Left lung (tissue), 10 donors: ENCODE data around the gene SLC38A4. TPM values are rescaled to one million over a fixed set of nuclear protein-coding genes. Genes with fewer than 3 reads are reported as not detected.
"Not testable (repeated sequence)": the region's sequence is repeated elsewhere in the genome, so short reads cannot be mapped to it uniquely, and the experiment has no call there.

Experiments
- ATAC-seq: fragments of 200-7000 bp; cut with Tn5 transposase; one replicate; pipeline ENCODE4 v1.9.1; 2020; ENCODE audit warnings: moderate library complexity
- DNase-seq, 4 donors: peaks; one replicate each; pipeline ENCODE4 v3.0.0-alpha.2; 2013 to 2020
- H3K27ac ChIP-seq, 2 donors: fragments of 200-600 bp; sonication (generic) in 1 of 2; one replicate each; pipeline versions ENCODE4 v1.5.0 to v1.8.0; 2020 to 2021
- H3K27me3 ChIP-seq, 2 donors: fragments of 200-600 bp; sonication (generic) in 1 of 2; one replicate each; pipeline versions ENCODE4 v1.5.0 to v1.8.0; 2020 to 2021
- H3K36me3 ChIP-seq, 2 donors: fragments of 200-600 bp; sonication (generic) in 1 of 2; one replicate each; pipeline versions ENCODE4 v1.5.0 to v1.8.0; 2020 to 2021
- H3K4me1 ChIP-seq, 2 donors: fragments of 200-600 bp; one replicate each; pipeline ENCODE4 v1.8.0; 2021
- H3K4me3 ChIP-seq, 2 donors: fragments of 200-600 bp; sonication (generic) in 1 of 2; one replicate each; pipeline versions ENCODE4 v1.5.0 to v1.8.0; 2020 to 2021; ENCODE audit warnings: mild to moderate bottlenecking in 1 of 2
- H3K9me3 ChIP-seq, 2 donors: fragments of 200-600 bp; sonication (generic) in 1 of 2; one replicate each; pipeline versions ENCODE4 v1.5.0 to v1.8.0; 2020 to 2021
- CTCF ChIP-seq, 2 donors: fragments of 200-600 bp; sonication (generic) in 1 of 2; IDR thresholded peaks; one replicate each; pipeline versions ENCODE4 v1.5.0 to v1.8.0; 2021; ENCODE audit warnings: antibody characterized with exemption in 2 of 2
- intact Hi-C, 2 donors: fragments of 100-400 bp; cut with DNase I; formaldehyde crosslinking; loops; one replicate each; pipeline versions ENCODE4 v1.11.2 to v1.14.2; 2022
- polyA plus RNA-seq, 6 donors: library from polyadenylated mRNA; unstranded; fragments of 120-200 nt; gene quantifications; one replicate each; pipeline ENCODE4 v1.2.1, GENCODE V29; 2013; ENCODE audit not compliant: insufficient read length in 6 of 6
- total RNA-seq, 2 donors: library from RNA; stranded (reverse); fragmentation: NEBNext Ultra II Directional; extraction: Animal tissue kit (Norgen Biotek cat#: 25700); gene quantifications; one replicate each; pipeline ENCODE4 v1.2.1, GENCODE V29; 2021
- donor health status: DM: no; HTN: yes; CAD: no.
- donor health status: DM: no; HTN: no; CAD: no.

The SLC38A4 gene
- total and polyA plus RNA-seq, 8 donors: 0.85 to 7.1 (median 5.4) TPM

DNA sequence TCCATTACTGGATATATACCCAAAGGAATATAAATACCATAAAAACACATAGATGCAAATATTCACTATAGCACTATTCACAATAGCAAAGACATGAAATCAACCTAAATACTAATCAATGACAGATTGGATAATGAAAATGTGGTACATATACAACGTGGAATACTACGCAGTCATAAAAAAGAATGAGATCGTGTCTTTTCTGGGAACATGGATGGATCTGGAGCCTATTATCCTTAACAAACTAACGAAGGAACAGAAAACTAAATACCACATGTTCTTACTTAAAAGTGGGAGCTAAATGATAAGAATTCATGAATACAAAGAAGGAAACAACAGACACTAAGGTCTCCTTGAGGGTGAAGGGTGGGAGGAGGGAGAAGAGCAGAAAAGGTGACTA is 76.5 kb downstream of the SLC38A4 start:
- no peak overlapping the region for H3K27ac ChIP-seq
- no peaks in the 10 kb centered on the region for H3K27me3 ChIP-seq
- DNase-seq (no peak), ATAC-seq (no peak)
- no peaks in the 10 kb centered on the region for H3K36me3 ChIP-seq
- no peak for TF ChIP-seq CTCF (IDR thresholded peaks at IDR 0.05)
- H3K4me3 ChIP-seq: no peak overlapping the region
- H3K9me3 ChIP-seq: peaks cover 0 to 13% of the 10 kb centered on the region in 2 donors
- intact Hi-C loops: no loop called here
- H3K4me1 ChIP-seq: no peaks in the 10 kb centered on the region

GRCh38 chr12:46744283-46744682 is 81.5 kb downstream of the SLC38A4 start:
- no peak for TF ChIP-seq CTCF (IDR thresholded peaks at IDR 0.05)
- intact Hi-C loops: no loop called here
- H3K9me3 ChIP-seq: peaks cover 0 to 16% of the 10 kb centered on the region in 2 donors
- no peak overlapping the region for H3K27ac ChIP-seq
- H3K27me3 ChIP-seq: no peaks in the 10 kb centered on the region
- H3K36me3 ChIP-seq: no peaks in the 10 kb centered on the region
- no peaks in the 10 kb centered on the region for H3K4me1 ChIP-seq
- DNase-seq (no peak), ATAC-seq (no peak)
- no peak overlapping the region for H3K4me3 ChIP-seq

DNA sequence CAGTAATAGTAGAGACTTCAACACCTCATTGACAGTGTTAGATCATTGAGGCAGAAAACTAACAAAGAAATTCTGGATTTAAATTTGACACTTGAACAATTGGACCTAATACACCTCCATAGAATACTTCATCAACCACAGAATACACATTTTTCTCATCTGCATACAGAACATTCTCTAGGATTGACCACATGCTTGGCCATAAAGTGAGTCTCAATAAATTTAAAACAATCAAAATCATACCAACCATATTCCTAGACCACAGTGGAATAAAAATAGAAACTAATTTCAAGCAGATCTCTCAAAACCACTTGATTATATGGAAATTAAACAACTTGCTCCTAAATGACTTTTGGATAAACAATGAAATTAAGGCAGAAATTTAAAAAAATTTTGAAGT is 82.3 kb downstream of the SLC38A4 start:
- intact Hi-C loops: no loop called here
- H3K9me3 ChIP-seq: peaks cover 0 to 17% of the 10 kb centered on the region in 2 donors
- no peak for TF ChIP-seq CTCF (IDR thresholded peaks at IDR 0.05)
- no peaks in the 10 kb centered on the region for H3K36me3 ChIP-seq
- ATAC-seq (no peak), DNase-seq (no peak)
- H3K27me3 ChIP-seq: no peaks in the 10 kb centered on the region
- no peak overlapping the region for H3K27ac ChIP-seq
- no peak overlapping the region for H3K4me3 ChIP-seq
- H3K4me1 ChIP-seq: no peaks in the 10 kb centered on the region

- DNase-seq, H3K4me3 ChIP-seq, H3K36me3 ChIP-seq, H3K27ac ChIP-seq, ATAC-seq, H3K4me1 ChIP-seq, H3K27me3 ChIP-seq, intact Hi-C loops: not testable (repeated sequence)
- peaks cover 0 to 19% of the 10 kb centered on the region in 2 donors for H3K9me3 ChIP-seq
These were observed 83.5 kb downstream of the SLC38A4 start for GRCh38 chr12:46742271-46742670.

- H3K27me3 ChIP-seq: no peaks in the 10 kb centered on the region
- intact Hi-C loops: no loop called here
- H3K4me3 ChIP-seq: no peak overlapping the region
- no peak overlapping the region for H3K27ac ChIP-seq
- no peaks in the 10 kb centered on the region for H3K9me3 ChIP-seq
- DNase-seq (no peak), ATAC-seq (no peak)
- H3K36me3 ChIP-seq: no peaks in the 10 kb centered on the region
- no peaks in the 10 kb centered on the region for H3K4me1 ChIP-seq
- TF ChIP-seq CTCF (IDR thresholded peaks at IDR 0.05): no peak
These were observed 100.5 kb downstream of the SLC38A4 start for GRCh38 chr12:46725332-46725731.
